Right atrium auricular region (tissue), 2 donors: ENCODE results near the gene ST6GAL1. TPM values are rescaled to one million over a fixed set of nuclear protein-coding genes. Genes with fewer than 3 reads are reported as not detected.

Experiments used
- DNase-seq: peaks from one replicate; pipeline ENCODE4 v3.0.0-alpha.2; 2019; ENCODE audit warnings: low spot score
- H3K27ac ChIP-seq, 2 donors: fragments of 200-600 bp; sonication (generic); 1 replicate in 1 of 2; 2 replicates in 1 of 2; pipeline ENCODE4 v1.5.1; 2016 to 2019
- H3K27me3 ChIP-seq, 2 donors: fragments of 200-600 bp; sonication (generic); one replicate each; pipeline versions ENCODE4 v1.5.1 to v1.6.0; 2017 to 2019
- H3K36me3 ChIP-seq: fragments of 200-600 bp; sonication (generic); one replicate; pipeline ENCODE4 v1.5.1; 2016
- H3K4me1 ChIP-seq, 2 donors: fragments of 200-600 bp; sonication (generic); one replicate each; pipeline versions ENCODE4 v1.5.1 to v1.6.0; 2017 to 2019
- H3K4me3 ChIP-seq, 2 donors: fragments of 200-600 bp; sonication (generic); 1 replicate in 1 of 2; 2 replicates in 1 of 2; pipeline ENCODE4 v1.5.1; 2017 to 2019; ENCODE audit warnings: mild to moderate bottlenecking in 1 of 2, moderate library complexity in 1 of 2
- H3K9me3 ChIP-seq, 2 donors: fragments of 200-600 bp; sonication (generic); one replicate each; pipeline ENCODE4 v1.5.1; 2019
- total RNA-seq, 2 donors: library from RNA; depleted of rRNA; stranded (reverse); fragments of >200 nt; gene quantifications; one replicate each; pipeline ENCODE4 v1.1.0, GENCODE V29; 2016
- TF ChIP-seq, protein P1 (sequence below), 2 donors: fragments of 200-600 bp; sonication (generic); IDR thresholded peaks; one replicate each; pipeline ENCODE4 v1.5.1; 2019; ENCODE audit warnings: antibody characterized with exemption in 2 of 2

ST6GAL1 gene
- total RNA-seq, 2 donors from 2014 or later: 55.1 to 94.3 TPM

DNA sequence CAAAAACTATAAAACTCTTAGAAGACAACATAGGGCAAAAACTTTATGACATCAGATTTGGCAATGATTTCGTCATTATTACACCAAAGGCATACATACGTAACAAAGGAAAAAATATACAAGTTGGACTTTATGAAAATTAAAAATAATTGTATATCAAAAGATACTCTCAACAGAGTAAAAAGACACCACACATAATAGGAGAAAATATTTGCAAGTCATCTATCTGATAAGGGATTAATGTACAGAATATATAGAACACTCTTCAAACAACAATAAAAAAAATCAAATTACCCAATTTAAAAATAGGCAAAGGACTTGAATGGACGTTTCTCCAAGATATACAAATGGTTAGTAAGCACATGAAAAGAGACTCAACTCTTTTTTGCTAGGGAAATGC, 131.4 kb downstream of the ST6GAL1 start:
- TF ChIP-seq, protein P1, sequence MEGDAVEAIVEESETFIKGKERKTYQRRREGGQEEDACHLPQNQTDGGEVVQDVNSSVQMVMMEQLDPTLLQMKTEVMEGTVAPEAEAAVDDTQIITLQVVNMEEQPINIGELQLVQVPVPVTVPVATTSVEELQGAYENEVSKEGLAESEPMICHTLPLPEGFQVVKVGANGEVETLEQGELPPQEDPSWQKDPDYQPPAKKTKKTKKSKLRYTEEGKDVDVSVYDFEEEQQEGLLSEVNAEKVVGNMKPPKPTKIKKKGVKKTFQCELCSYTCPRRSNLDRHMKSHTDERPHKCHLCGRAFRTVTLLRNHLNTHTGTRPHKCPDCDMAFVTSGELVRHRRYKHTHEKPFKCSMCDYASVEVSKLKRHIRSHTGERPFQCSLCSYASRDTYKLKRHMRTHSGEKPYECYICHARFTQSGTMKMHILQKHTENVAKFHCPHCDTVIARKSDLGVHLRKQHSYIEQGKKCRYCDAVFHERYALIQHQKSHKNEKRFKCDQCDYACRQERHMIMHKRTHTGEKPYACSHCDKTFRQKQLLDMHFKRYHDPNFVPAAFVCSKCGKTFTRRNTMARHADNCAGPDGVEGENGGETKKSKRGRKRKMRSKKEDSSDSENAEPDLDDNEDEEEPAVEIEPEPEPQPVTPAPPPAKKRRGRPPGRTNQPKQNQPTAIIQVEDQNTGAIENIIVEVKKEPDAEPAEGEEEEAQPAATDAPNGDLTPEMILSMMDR (IDR thresholded peaks at IDR 0.05): no peak
- Histone ChIP-seq H3K9me3 (peaks cover 0 to 2% of the 10 kb centered on the region in 2 donors), H3K27ac (no peak overlapping the region)

DNA sequence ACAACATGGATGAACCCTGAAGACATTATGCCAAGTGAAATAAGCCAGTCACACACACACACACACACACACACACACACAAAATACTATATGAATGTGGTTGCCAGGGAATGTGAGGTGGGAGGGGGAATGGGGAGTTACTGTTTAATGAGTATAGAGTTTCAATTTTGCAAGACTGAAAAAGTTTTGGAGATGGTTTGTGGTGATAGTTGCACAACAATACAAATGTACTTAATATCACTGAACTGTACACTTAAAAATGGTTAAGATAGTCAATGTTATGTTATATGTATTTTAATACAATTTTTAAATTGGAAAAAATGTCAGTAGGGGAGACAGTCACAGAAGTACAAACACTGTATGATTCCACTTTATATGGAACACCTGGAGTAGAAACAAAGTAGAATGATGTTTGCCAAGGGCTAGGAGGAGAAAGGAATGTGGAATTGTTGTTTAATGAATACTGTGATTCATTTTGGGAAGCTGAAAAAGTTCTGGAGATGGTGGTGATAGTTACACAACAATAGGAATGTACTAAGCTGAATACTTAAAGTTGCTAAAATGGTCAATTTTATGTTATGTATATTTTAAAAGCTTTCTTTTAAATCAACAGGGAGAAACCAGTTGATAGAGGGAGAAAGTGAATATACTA, 132.3 kb downstream of the ST6GAL1 start:
- Histone ChIP-seq H3K9me3 (no peaks in the 10 kb centered on the region), H3K27me3 (no peaks in the 10 kb centered on the region), H3K4me3 (no peak overlapping the region), H3K27ac (no peak overlapping the region), H3K36me3 (peaks cover 20% of the 10 kb centered on the region), H3K4me1 (peaks cover 0 to 15% of the 10 kb centered on the region in 2 donors)
- DNase-seq: no peak
- TF ChIP-seq, protein P1 (IDR thresholded peaks at IDR 0.05): no peak

More for the DNA sequence above, 131.4 kb downstream of the ST6GAL1 start:
- Histone ChIP-seq H3K36me3 (peaks cover 26% of the 10 kb centered on the region), H3K4me3 (no peak overlapping the region), H3K27me3 (no peaks in the 10 kb centered on the region), H3K4me1 (peaks cover 0 to 15% of the 10 kb centered on the region in 2 donors)
- no peak for DNase-seq

DNA sequence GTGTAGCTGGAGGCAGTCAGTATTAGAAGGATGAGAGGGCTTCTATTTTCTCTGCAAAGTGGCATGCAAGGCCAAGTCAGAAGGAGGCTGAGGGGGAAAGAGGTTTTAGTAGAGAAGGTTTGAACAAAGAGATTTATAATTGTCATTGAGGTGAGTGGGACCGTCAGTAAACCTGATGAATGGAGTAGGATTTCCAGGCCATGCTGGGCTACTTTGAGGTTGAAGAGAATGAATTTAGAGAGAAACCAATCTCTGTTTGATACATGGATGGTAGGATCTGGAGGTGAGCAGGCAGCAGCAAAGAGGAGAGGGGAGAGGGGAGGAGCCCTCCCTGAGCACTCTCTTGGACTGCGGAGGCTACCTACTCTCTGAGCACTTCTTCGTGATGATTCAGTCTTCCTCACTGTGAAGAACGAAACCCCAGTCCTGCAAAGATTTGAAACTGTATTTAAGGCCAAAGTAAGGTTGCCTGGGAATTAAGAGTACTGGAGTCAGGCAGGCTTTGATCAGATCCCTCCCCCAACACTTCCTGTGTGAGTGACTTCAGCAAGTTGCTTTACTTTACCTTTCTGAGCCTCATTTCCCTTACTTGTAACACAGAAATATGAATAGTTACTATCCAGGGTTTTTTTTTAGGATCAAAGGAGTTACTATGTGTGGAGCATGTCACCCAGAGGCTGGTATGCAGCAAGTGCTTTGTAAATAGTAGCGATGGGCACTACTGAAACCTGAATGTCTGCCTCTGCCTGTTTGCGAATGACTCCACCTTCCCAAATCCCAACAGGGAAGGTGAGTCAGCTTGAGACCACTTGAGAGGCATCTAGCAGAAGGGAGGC, 133.2 kb downstream of the ST6GAL1 start:
- Histone ChIP-seq H3K4me3 (no peak overlapping the region), H3K27me3 (no peaks in the 10 kb centered on the region), H3K9me3 (no peaks in the 10 kb centered on the region), H3K27ac (no peak overlapping the region), H3K4me1 (peaks cover 0 to 15% of the 10 kb centered on the region in 2 donors), H3K36me3 (peaks cover 13% of the 10 kb centered on the region)
- DNase-seq: no peak
- TF ChIP-seq, protein P1 (IDR thresholded peaks at IDR 0.05): no peak

DNA sequence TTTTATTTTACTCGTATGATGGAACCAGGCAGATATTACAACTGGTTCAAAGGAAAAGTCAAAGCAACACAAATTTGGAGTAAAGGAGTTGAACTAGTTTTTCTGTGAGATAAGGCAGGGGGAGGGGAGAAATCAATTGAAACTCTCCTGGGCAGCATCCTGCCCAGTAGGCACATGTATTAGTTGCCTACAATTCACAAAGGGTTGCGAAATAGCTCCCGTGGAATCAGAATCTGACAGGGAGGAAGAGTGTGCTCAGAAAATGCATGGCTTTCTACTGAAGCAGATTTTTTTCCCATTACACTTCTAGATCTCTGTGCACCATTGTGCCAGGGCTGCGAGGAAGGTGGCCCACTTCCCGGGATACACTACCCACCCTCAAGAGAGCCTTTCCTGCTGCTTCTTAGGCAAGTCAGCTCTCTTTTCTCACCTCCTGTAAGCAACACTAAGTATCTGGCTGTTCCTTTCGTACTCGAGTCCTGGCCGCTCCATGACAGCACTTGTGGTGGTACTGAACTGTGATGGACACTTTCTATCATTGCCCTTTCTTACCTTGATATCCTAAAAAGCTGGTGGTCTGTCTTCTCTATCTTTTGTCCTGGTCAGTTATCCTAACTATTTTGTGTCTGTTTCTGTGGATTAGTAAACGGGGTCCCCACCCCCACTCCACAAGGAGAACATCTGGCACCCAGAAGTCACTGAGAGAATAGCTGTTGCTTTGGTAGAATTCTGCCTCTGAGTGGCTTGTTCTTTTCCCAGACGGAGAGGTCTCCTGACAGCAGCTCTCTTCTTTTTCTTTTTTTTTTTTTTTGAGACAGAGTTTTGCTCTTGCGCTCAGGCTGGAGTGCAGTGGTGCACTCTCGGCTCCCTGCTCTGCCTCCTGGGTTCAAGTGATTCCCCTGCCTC, 134.1 kb downstream of the ST6GAL1 start:
- Histone ChIP-seq H3K9me3 (no peaks in the 10 kb centered on the region), H3K36me3 (peaks cover 6% of the 10 kb centered on the region), H3K4me1 (peaks cover 0 to 15% of the 10 kb centered on the region in 2 donors), H3K27ac (no peak overlapping the region), H3K27me3 (no peaks in the 10 kb centered on the region), H3K4me3 (no peak overlapping the region)
- TF ChIP-seq, protein P1 (IDR thresholded peaks at IDR 0.05): no peak
- DNase-seq: no peak

DNA sequence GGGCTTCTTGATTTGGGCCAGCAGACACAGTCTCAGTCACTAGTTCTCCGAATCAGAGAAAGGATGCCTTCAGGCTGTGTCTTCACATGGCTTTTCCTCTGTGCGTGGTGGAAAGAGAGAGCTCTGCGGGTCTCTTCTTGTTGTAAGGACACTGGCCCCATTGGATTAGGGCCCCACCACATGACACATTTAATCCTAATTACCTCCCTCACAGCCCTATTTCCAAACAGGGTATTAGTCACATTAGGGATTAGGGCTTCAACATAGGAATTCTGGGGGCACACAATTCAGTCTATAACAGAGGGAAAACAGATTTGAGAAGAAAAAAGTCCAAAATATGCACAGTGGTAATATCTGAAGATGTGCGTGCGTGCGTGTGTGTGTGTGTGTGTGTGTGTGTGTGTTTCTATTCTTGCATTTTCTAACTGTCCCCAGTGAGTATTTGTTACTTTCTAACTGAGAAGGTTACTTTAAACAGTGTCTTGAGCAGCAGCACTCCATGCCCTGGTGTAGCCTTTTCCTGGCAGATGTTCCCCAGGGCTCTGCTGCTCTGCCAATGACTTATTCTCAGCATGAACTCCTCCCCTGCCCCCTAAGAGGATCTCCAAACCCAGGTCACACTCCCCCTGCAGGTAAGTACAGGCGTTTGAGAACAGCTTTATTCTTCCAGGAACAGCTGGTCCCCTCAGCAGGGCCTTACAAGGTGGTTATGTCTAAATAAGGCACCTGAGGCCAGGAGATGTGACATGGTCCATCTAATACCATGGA, 136.1 kb downstream of the ST6GAL1 start:
- Histone ChIP-seq H3K9me3 (no peaks in the 10 kb centered on the region), H3K27me3 (no peaks in the 10 kb centered on the region), H3K27ac (no peak overlapping the region), H3K4me1 (peaks cover 0 to 15% of the 10 kb centered on the region in 2 donors), H3K4me3 (no peak overlapping the region), H3K36me3 (no peaks in the 10 kb centered on the region)
- DNase-seq: no peak
- TF ChIP-seq, protein P1 (IDR thresholded peaks at IDR 0.05): no peak
